Spleen (tissue), 7 donors: Measurements from ENCODE around the gene USB1.

Experiments
- CTCF ChIP-seq, 11 experiments: fragments of 200-600 bp in 7 of 11; fragments of 450-650 bp in 4 of 11; sonication (generic) in 4 of 11; IDR thresholded peaks in 8 of 11; conservative IDR thresholded peaks in 3 of 11; 1 replicate in 7 of 11; 2 replicates in 4 of 11; pipeline versions ENCODE4 v1.4.0 to v1.8.0; 2016 to 2021; ENCODE audit warnings: antibody characterized with exemption in 11 of 11, inconsistent platforms in 4 of 11, mild to moderate bottlenecking in 1 of 11
- POLR2AphosphoS5 ChIP-seq, 3 donors: sonication (generic); formaldehyde crosslinking; IDR thresholded peaks; one replicate each; pipeline ENCODE4 v1.5.1; 2017; ENCODE audit warnings: antibody characterized with exemption in 3 of 3
- donor health status: DM: no; HTN: no; CAD: no; lungs with moderate emphysema.
- donor health status: DM: no; HTN: no; CAD: no.
- donor health status: DM: no; HTN: no; CAD: no.

GRCh38 chr16:57988929-57989328, 12.3 kb upstream of the USB1 start:
- TF ChIP-seq POLR2AphosphoS5 (IDR thresholded peaks at IDR 0.05) (no peak), CTCF (IDR thresholded peaks at IDR 0.05 in 8 of 11, conservative IDR thresholded peaks at IDR 0.05 in 3 of 11) (no peak)
